NCI-H2107 treated with DMSO at 0.1 percent for 48 hours (cell line): ENCODE results near the gene GAB1.
A peak's percentile ranks its signal among the peaks of the same experiment; 100 is the strongest.

Experiments
- DNase-seq: peaks from one replicate; lab custom pipeline; 2025; ENCODE audit not compliant: unreplicated experiment; lab: John Stamatoyannopoulos, UW

Gene GAB1

GRCh38 chr4:143383005-143383574 lies 46.4 kb downstream of the GAB1 start:
- DNase-seq = no peak

DNA sequence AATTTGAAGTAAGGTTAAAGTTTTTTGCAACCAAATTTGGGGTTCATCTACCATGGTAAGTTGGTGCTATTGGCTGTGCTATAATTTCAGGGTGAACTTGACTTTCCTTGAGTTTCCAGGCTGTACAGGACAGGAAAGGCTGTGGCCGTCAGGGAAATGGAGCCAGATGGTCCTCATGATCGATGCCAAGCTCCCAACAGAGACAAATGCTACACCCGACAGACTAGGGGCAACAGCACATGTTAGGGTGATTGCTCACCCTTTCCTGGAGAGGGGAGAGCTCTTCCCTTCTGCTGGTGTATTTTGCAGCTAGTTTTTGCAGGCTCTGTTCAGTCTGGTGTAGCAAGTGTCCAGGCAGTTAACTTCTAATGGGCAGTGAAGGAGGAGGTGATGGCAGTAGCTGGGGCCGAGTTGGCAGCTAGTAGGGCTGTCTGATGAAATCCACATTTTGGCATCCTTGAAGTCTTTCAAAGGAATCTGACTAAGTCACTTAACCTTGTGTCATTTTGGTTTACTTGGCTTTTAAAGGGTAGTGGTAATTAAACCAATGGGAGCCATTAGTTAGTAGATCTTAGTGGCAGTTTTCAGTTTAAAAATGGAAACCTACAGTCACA lies 47.8 kb downstream of the GAB1 start:
- DNase-seq = no peak

DNA sequence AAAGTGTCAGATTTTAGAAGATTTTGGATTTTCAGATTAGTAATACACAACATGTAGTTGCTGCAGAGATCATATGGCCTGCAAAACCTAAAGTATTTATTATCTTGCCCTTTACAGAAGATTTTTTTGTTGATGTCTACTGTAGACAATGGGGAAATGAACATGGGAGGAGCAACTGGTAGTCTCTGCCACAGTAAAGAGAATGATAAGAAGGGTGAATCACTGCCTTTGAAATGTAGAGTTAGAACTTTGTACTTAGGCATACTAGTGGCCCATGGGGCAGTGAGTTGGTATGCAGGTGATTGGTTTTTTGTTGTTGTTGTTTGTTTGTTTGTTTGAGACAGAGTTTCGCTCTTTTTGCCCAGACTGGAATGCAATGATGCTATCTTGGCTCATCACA lies 50.1 kb downstream of the GAB1 start:
- DNase-seq = no peak

- DNase-seq = no peak
Measured at GRCh38 chr4:143389579-143390195, 53.0 kb downstream of the GAB1 start.

DNA sequence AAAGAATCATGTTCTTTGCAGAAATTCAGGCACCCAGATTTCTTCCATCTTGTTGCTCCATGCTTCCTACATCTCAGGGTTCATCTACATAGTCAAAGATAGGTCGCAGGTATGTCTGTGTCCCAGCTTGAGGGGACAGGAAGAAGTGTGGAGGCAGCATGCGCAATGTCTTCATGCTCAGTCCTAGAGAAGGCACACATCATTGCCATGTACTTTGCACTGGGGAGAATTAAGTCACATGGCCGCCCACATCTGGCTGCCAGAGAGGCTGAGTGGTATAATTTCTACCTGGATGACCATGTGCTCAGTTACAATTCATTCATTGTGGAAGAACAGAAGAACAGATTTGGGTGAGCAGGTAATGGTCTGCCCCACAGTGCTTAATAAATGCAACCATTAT lies 54.1 kb downstream of the GAB1 start:
- DNase-seq = no peak

- DNase-seq = no peak
Measured at GRCh38 chr4:143391261-143391660, 54.6 kb downstream of the GAB1 start.

DNA sequence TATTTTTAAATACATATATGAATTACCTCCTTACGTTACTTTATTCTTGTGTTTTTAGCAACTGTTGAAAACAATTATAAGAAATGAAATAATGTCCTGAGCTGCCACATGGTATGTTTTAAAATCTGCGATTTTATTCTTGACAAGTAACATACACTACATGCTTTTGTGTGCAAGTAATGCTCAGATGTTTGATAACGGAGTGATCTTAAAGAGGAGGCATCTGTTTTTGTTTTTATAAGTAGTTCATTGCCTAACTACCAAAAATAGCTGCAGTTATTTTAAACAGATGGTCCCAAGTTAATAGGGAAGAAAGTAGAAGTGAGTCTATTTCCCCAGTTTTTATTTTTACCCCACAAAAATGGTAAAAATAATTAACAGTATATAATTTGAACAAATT lies 55.2 kb downstream of the GAB1 start:
- no peak for DNase-seq

GRCh38 chr4:143393195-143393594 lies 56.5 kb downstream of the GAB1 start:
- DNase-seq = no peak

DNA sequence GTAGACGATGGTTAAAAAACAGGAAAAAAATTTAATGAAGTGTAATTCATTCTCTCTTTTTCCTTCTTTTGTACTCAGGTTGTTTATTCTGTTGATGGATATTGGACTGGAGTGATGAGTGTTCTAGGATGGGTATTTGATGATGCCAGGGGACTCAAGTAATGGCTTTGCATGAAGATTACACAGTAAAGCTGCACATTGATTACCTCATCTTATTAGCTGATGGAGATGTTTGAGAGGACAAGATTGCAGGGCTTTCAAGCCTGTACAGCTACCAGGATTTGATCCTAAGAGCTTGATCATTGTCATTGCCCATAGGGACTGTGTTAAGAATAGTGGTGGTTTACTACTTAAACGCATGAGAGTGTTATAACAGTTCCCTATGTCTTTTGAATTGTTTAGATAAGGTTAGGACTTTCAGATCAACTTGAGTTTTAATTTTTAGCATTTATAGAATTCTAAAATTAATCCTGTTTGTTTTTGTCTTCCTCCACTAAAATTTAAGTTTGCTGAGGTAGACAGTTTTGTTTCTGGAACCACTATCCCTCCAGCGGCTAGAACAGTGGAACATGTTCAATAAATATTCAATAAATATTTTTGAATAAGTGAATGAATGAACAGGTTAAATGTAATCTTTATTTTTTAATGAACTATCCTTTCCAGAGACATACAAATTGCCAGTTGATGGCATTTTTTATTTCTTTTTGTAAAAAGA lies 58.2 kb downstream of the GAB1 start:
- DNase-seq = no peak

DNA sequence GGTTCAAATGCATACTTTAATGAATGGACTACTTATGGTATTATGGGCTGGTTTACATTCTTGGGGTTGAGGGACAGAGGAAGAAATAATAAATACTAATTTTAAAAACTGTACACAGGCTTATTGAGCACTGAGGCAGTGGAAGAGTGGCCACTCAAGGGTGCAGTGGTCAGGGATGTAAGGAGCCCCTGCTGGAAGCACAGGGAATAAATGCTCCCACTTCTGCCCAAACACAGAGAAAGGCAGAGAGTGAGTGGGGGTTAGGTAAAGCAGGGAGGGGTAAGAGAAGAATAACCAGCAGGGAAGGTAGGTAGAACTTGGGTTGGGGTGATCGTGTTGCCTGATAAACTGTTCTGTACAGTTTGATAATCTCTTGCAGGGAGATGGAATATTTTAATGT lies 60.0 kb downstream of the GAB1 start:
- no peak for DNase-seq

GRCh38 chr4:143397335-143397734 lies 60.7 kb downstream of the GAB1 start:
- no peak for DNase-seq

GRCh38 chr4:143397887-143398286 lies 61.2 kb downstream of the GAB1 start:
- DNase-seq = no peak

DNA sequence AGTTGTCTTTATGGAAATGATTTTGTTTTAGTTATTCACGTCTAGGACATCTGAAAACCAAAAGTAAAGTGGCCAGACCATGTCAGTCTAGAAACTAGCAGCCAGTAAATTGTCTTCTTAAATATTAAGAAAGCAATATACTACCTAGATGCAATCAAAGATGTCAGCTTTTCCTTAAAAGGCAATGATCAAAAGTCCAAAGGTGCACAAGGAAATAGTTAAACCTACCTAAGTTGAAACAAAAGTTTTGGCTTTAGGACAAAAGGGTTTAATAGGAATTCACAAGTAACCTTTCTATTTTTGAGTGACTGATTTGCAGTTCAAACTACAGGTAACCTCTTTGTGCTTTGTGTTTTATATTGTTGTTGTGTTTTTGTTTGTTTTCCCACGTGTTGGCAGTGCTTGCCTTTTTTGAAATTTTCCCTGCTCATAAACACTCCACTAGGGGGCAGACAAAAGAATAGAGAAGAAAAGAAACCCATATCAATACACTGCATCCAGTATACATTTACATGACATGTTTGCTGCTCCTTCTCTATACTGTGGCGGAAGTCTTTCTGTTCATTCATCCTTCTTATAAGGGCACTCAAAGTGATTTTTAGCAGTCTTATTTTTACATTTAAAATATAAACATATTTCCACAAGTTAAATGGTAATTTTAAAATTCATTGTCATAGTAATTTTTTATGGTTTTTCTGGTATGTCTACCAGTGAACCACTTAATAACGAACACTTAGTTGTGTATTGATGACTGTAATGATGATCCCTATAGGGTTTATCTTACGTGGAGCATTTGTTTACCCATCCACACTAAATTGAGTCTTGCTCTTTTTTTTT lies 62.7 kb downstream of the GAB1 start:
- peak; percentile 47 for DNase-seq

DNA sequence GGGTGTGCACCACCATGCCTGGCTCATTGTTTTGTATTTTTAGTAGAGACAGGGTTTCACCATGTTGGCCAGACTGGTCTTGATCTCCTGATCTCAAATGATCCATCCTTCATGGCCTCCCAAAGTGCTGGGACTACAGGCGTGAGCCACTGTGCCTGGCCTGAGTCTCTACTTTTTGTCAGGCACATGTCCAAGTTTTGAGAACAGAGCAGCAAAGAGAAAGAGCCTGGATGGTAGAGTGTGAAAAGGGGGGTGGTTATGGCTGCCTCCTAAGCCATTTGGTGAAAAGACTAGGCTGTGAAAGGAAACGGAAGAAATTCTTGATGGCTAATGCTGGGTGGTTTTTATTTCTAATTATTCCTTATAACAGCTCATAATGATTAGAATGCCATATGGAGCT lies 63.4 kb downstream of the GAB1 start:
- DNase-seq = no peak

DNA sequence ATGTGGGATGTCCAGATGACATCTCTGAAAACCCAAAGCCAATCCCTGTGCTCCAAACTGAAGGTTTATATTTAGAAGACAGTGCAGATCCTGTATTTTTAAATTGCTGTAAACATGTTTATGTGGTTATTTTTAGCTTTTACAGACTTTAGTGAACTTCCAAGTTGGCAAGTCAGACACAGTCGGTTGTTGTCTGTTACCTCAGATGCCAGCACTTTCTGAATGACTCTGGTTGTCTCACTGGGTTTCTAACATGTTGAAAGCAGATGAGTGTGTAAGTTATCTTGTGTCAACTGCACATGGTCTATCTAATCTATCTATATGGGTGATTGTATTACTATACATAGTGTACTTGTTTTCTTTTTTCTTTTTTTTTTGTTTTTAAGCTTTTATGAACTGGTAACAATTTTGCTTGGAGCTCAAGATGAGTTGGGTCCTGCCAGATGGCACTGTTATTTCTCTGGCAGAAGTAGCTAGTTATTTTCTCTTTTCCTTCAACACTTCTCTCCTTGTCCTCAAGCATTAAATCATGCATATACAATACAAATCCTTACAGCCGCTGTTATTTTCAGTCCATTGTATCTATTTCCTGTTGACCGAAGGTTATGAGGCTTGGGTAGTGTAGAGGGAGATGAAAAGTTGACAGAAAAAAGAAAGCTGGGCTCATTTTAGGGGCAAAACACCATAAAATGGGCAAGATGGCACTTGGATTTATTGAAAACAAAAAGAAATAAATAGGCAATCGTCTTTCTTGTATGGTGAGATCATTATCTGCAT lies 66.3 kb downstream of the GAB1 start:
- DNase-seq = no peak

- DNase-seq = no peak
Measured at GRCh38 chr4:143403553-143403820, 66.8 kb downstream of the GAB1 start.

DNA sequence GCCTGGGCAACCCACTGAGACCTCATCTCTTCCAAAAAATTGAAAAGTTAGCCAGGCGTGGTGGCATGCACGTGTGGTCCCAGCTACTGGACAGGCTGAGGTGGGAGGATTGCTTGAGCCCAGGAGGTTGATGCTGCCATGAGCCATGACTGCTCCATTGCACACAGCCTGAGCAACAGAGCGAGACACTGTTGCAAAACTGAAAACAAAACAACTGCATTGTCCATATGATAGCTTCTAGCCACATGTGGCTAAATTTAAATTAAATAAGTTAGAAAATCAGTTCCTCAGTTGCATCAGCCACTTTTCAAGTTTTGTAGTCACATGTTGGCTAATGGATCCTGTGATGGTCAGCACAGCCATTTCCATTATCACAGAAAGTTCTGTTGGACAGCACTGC lies 67.9 kb downstream of the GAB1 start:
- no peak for DNase-seq

DNA sequence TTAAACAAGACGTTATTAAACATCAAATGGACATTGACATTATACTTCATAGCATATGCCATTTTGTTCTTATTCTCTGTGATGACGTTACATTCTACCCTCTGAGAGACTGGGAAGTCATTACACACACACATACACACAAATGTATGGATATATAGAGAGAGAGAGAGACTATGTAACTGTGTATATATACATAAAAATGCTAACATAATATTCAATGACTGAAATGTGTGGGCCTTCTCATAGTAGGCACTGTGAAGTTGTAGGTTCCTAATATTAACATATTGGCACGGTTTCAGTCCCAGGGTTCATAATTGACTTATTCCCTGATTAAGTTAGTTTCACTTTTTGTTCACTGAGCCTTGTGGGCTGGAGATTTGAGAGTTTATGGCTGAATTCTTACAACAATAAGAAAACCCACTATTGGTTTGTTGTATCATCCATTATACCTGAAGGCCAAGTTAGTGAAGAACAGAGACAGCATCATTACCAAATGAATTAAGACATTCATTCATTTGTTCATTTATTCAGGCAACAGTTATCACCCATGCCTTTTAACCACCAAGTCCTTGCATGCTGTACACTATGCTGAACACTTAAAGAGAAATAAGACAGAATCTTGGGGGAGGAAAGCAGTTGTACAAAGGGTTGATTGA lies 68.5 kb downstream of the GAB1 start:
- DNase-seq = no peak

- no peak for DNase-seq
Measured at GRCh38 chr4:143406523-143406922, 69.8 kb downstream of the GAB1 start.

GRCh38 chr4:143407474-143407873 lies 70.8 kb downstream of the GAB1 start:
- no peak for DNase-seq
